A549 (cell line): ENCODE data around the gene WDR5B. TPM values are rescaled to one million over a fixed set of nuclear protein-coding genes. Genes with fewer than 3 reads are reported as not detected.
A peak's percentile ranks its signal among the peaks of the same experiment; 100 is the strongest.

Source experiments
- ATAC-seq, 2 experiments: fragments of 200-7000 bp in 1 of 2; fragments of >200 bp in 1 of 2; cut with Nextera tagmentation in 1 of 2; cut with Tn5 transposase in 1 of 2; 3 replicates each; pipeline versions ENCODE4 v1.8.0 to v1.9.1; 2018 to 2020; ENCODE audit warnings: mild to moderate bottlenecking in 1 of 2, moderate library complexity in 1 of 2
- CTCF ChIA-PET: fragments of 300-600 bp; sonication (Branson Sonifier 250); formaldehyde crosslinking; extraction: SDS; loops from one replicate; lab custom pipeline; 2021; ENCODE audit warnings: antibody characterized with exemption, inconsistent platforms; lab: Yijun Ruan, JAX
- POLR2A ChIA-PET: fragments of 350-600 bp; formaldehyde crosslinking; extraction: SDS; loops from one replicate; lab custom pipeline; 2021; ENCODE audit warnings: antibody characterized with exemption, inconsistent platforms; lab: Yijun Ruan, JAX
- DNase-seq, 2 experiments: peaks; one replicate each; pipeline versions ENCODE4 v3.0.0 to v3.0.0-alpha.2; 2011 to 2016; ENCODE audit warnings: low read depth in 1 of 2, low spot score in 1 of 2
- FAIRE-seq: peaks from 2 replicates; lab custom pipeline; 2011; peaks lifted over from hg19 to GRCh38; lab: Jason Lieb, UNC
- H3K27ac ChIP-seq, 2 experiments: fragments of >200 bp; sonication (Bioruptor Twin); formaldehyde crosslinking; 3 replicates each; pipeline ENCODE4 v1.5.1; 2016 to 2017
- H3K4me1 ChIP-seq: fragments of >200 bp; sonication (Bioruptor Twin); formaldehyde crosslinking; 3 replicates; pipeline ENCODE4 v1.6.1; 2016
- H3K4me2 ChIP-seq: fragments of >200 bp; sonication (Bioruptor Twin); formaldehyde crosslinking; 3 replicates; pipeline ENCODE4 v1.6.1; 2016
- H3K4me3 ChIP-seq: fragments of >200 bp; sonication (Bioruptor Twin); formaldehyde crosslinking; 3 replicates; pipeline ENCODE4 v1.5.1; 2016
- H3K9me3 ChIP-seq: fragments of >200 bp; sonication (Bioruptor Twin); formaldehyde crosslinking; 3 replicates; pipeline ENCODE4 v1.6.1; 2016
- BCL3 ChIP-seq: fragments of >200 bp; sonication (Bioruptor Twin); formaldehyde crosslinking; IDR thresholded peaks from 3 replicates; pipeline ENCODE4 v1.6.1; 2016
- BHLHE40 ChIP-seq: IDR thresholded peaks from 2 replicates; pipeline ENCODE4 v1.6.1; 2012; ENCODE audit warnings: low read depth, low read length, inconsistent platforms
- CEBPB ChIP-seq, 2 experiments: fragments of >200 bp in 1 of 2; sonication (Bioruptor Twin) in 1 of 2; formaldehyde crosslinking in 1 of 2; IDR thresholded peaks; 2 replicates each; pipeline ENCODE4 v1.6.1; 2012 to 2016
- CTCF ChIP-seq: fragments of >200 bp; sonication (Bioruptor Twin); formaldehyde crosslinking; IDR thresholded peaks from 3 replicates; pipeline ENCODE4 v1.5.1; 2016
- E2F6 ChIP-seq: IDR thresholded peaks from 2 replicates; pipeline ENCODE4 v1.6.1; 2012; ENCODE audit warnings: low read depth, borderline replicate concordance
- EHMT2 ChIP-seq: fragments of 200-600 bp; sonication (generic); IDR thresholded peaks from 2 replicates; pipeline ENCODE4 v1.6.1; 2016; ENCODE audit warnings: antibody characterized with exemption, low read depth, mild to moderate bottlenecking, moderate library complexity
- ELK1 ChIP-seq: fragments of 150-350 bp; IDR thresholded peaks from 2 replicates; pipeline ENCODE4 v1.6.1; 2014; ENCODE audit warnings: low read depth, mild to moderate bottlenecking, low read length
- FOSB ChIP-seq: fragments of 250-450 bp; sonication (Bioruptor Pico); IDR thresholded peaks from 2 replicates; pipeline ENCODE4 v1.5.0; 2020; ENCODE audit warnings: mild to moderate bottlenecking, moderate library complexity
- FOSL2 ChIP-seq, 2 experiments: fragments of 450-650 bp in 1 of 2; fragments of >200 bp in 1 of 2; sonication (Bioruptor Twin) in 1 of 2; formaldehyde crosslinking; IDR thresholded peaks; 2 replicates each; pipeline versions ENCODE4 v1.5.0 to v1.6.1; 2016 to 2020; ENCODE audit warnings: mild to moderate bottlenecking in 1 of 2, moderate library complexity in 1 of 2
- FOXS1 ChIP-seq: fragments of 250-450 bp; sonication (Bioruptor Pico); IDR thresholded peaks from 2 replicates; pipeline ENCODE4 v1.5.0; 2020; ENCODE audit warnings: mild to moderate bottlenecking, moderate library complexity
- GATA3 ChIP-seq: IDR thresholded peaks from 2 replicates; pipeline ENCODE4 v1.6.1; 2012; ENCODE audit warnings: borderline replicate concordance
- HEYL ChIP-seq: fragments of 250-450 bp; sonication (Bioruptor Pico); IDR thresholded peaks from 2 replicates; pipeline ENCODE4 v1.8.0; 2021; ENCODE audit warnings: mild to moderate bottlenecking, moderate library complexity
- HMGXB4 ChIP-seq: fragments of 250-450 bp; sonication (Bioruptor Pico); IDR thresholded peaks from 2 replicates; pipeline ENCODE4 v1.5.0; 2021; ENCODE audit warnings: mild to moderate bottlenecking, moderate library complexity, borderline replicate concordance
- HOXA7 ChIP-seq: fragments of 250-450 bp; sonication (Bioruptor Pico); IDR thresholded peaks from 2 replicates; pipeline ENCODE4 v1.5.0; 2020; ENCODE audit warnings: mild to moderate bottlenecking, moderate library complexity
- HOXB13 ChIP-seq: fragments of 250-450 bp; sonication (Bioruptor Pico); IDR thresholded peaks from 2 replicates; pipeline ENCODE4 v1.5.0; 2020; ENCODE audit warnings: low read depth, mild to moderate bottlenecking, moderate library complexity
- HOXB5 ChIP-seq: fragments of 250-450 bp; sonication (Bioruptor Pico); IDR thresholded peaks from 2 replicates; pipeline ENCODE4 v1.5.0; 2020; ENCODE audit warnings: mild to moderate bottlenecking, moderate library complexity
- KDM5A ChIP-seq: fragments of 200-600 bp; sonication (generic); IDR thresholded peaks from 2 replicates; pipeline ENCODE4 v1.6.1; 2016; ENCODE audit warnings: antibody characterized with exemption, mild to moderate bottlenecking
- MAFK ChIP-seq: fragments of 450-650 bp; IDR thresholded peaks from 2 replicates; pipeline ENCODE4 v1.6.1; 2014; ENCODE audit not compliant: partially characterized antibody
- MAX ChIP-seq: IDR thresholded peaks from 2 replicates; pipeline ENCODE4 v1.6.1; 2012
- MYC ChIP-seq: IDR thresholded peaks from 2 replicates; pipeline ENCODE4 v1.6.1; 2012; ENCODE audit warnings: mild to moderate bottlenecking, inconsistent platforms, low read length, improper control_type of control experiment, borderline replicate concordance
- NFE2L2 ChIP-seq: fragments of 150-350 bp; conservative IDR thresholded peaks from 2 replicates; pipeline ENCODE4 v1.6.1; 2014; ENCODE audit warnings: low read length
- NPAS2 ChIP-seq: fragments of 250-450 bp; sonication (Bioruptor Pico); IDR thresholded peaks from 2 replicates; pipeline ENCODE4 v1.8.0; 2022; ENCODE audit warnings: mild to moderate bottlenecking, moderate library complexity, borderline replicate concordance
- POLR2AphosphoS2 ChIP-seq: conservative IDR thresholded peaks from 2 replicates; pipeline ENCODE4 v1.6.1; 2012; ENCODE audit warnings: low read length, improper control_type of control experiment, inconsistent platforms
- RAD21 ChIP-seq, 2 experiments: fragments of >200 bp in 1 of 2; sonication (Bioruptor Twin) in 1 of 2; formaldehyde crosslinking in 1 of 2; IDR thresholded peaks in 1 of 2; conservative IDR thresholded peaks in 1 of 2; 2 replicates in 1 of 2; 3 replicates in 1 of 2; pipeline ENCODE4 v1.6.1; 2012 to 2018; ENCODE audit warnings: inconsistent platforms in 1 of 2
- RARB ChIP-seq: fragments of 250-450 bp; sonication (Bioruptor Pico); IDR thresholded peaks from 2 replicates; pipeline ENCODE4 v1.8.0; 2021; ENCODE audit warnings: mild to moderate bottlenecking, moderate library complexity
- RFX5 ChIP-seq: fragments of 450-650 bp; IDR thresholded peaks from 2 replicates; pipeline ENCODE4 v1.7.1; 2014; ENCODE audit warnings: antibody characterized with exemption, mild to moderate bottlenecking, moderate library complexity
- SMC3 ChIP-seq: fragments of >200 bp; sonication (Bioruptor Twin); formaldehyde crosslinking; IDR thresholded peaks from 3 replicates; pipeline ENCODE4 v1.6.1; 2018; ENCODE audit warnings: inconsistent platforms
- TP53 ChIP-seq: fragments of 250-450 bp; sonication (Bioruptor Pico); IDR thresholded peaks from 2 replicates; pipeline ENCODE4 v1.5.0; 2021; ENCODE audit warnings: mild to moderate bottlenecking, moderate library complexity
- USF2 ChIP-seq: fragments of 450-650 bp; IDR thresholded peaks from 2 replicates; pipeline ENCODE4 v1.6.1; 2014; ENCODE audit warnings: antibody characterized with exemption
- ZC3H11A ChIP-seq: fragments of 450-650 bp; IDR thresholded peaks from 2 replicates; pipeline ENCODE4 v1.6.1; 2014; ENCODE audit warnings: antibody characterized with exemption, mild to moderate bottlenecking
- ZNF302 ChIP-seq: fragments of 250-450 bp; sonication (Bioruptor Pico); IDR thresholded peaks from 2 replicates; pipeline ENCODE4 v1.9.0; 2021; ENCODE audit warnings: inconsistent platforms, mild to moderate bottlenecking, moderate library complexity
- WGBS: methylation state at CpG from one replicate; pipeline ENCODE4 v1.1.6; 2017; ENCODE audit errors: missing lambda C conversion rate; 5-methylcytosine and 5-hydroxymethylcytosine counted together
- polyA plus RNA-seq, 4 experiments: library from polyadenylated mRNA; depleted of rRNA in 3 of 4; stranded (reverse); fragments of >200 nt; fragmentation: RNase III in 1 of 4; extraction: RNeasy Plus Mini Kit Qiagen cat#74134 plus additional on column Dnase treatment in 1 of 4; gene quantifications; 2 replicates in 3 of 4; 3 replicates in 1 of 4; pipeline ENCODE4 v1.2.3, GENCODE V29; 2011 to 2017

The WDR5B gene
- polyA plus RNA-seq, 2 of the 4 experiments (the other 2 are of a cell fraction), result 5.9 to 10.2 TPM

- peak within 1 kb of the TSS; percentile 98 for H3K4me2 ChIP-seq
- CTCF ChIA-PET, result interaction anchor here (0.5 to 3.3 kb wide), 21 partner anchors 10 to 838 kb away, joined by 3 to 26 read pairs (median 3); partner anchors contain the start of genes KPNA1 and POLQ
- peak; percentile 92 to 98 for ATAC-seq
- no peaks in the 10 kb centered on the region for H3K9me3 ChIP-seq
- peak within 1 kb of the TSS; percentile 84 for H3K4me3 ChIP-seq
- peaks cover 15% of the 10 kb centered on the region; the same call in 2 of the 3 replicates for H3K4me1 ChIP-seq
- peak; percentile 80 to 95 for DNase-seq
- POLR2A ChIA-PET, result interaction anchor here (0.5 to 3.6 kb wide), 17 partner anchors 9 to 818 kb away, joined by 3 to 26 read pairs (median 4); partner anchors contain the start of genes DTX3L, HSPBAP1, PARP9 and SEC22A
- WGBS, result 2% methylated on average over 24 of the region's 52 CpGs
- no peak for FAIRE-seq
- H3K27ac ChIP-seq, result peak within 1 kb of the TSS; percentile 83 to 92
- TF ChIP-seq NPAS2 (CRISPR knock-in tag), result no peak
- TF ChIP-seq GATA3, result no peak
- TF ChIP-seq POLR2AphosphoS2, result no peak
- no peak for TF ChIP-seq HOXB5
- TF ChIP-seq CTCF, result peak; percentile 72
- TF ChIP-seq HEYL (CRISPR knock-in tag), result no peak
- peak; percentile 53 for TF ChIP-seq SMC3
- TF ChIP-seq BCL3, result peak; percentile 89
- peak; percentile 26 to 58; a peak in 3 of 5 replicates for TF ChIP-seq RAD21 (conservative IDR thresholded peaks at IDR 0.05 in 1 of 2, IDR thresholded peaks at IDR 0.05 in 1 of 2)
- no peak for TF ChIP-seq FOSL2 (IDR thresholded peaks at IDR 0.05)
- TF ChIP-seq FOSL2 (CRISPR knock-in tag; IDR thresholded peaks at IDR 0.05), result no peak
- TF ChIP-seq ZNF302 (CRISPR knock-in tag), result no peak
- no peak for TF ChIP-seq FOSB (CRISPR knock-in tag)
- TF ChIP-seq E2F6, result peak; percentile 75
- TF ChIP-seq ELK1, result no peak
- no peak for TF ChIP-seq HOXB13 (CRISPR knock-in tag)
- TF ChIP-seq RARB, result no peak
- no peak for TF ChIP-seq RFX5
- TF ChIP-seq KDM5A, result no peak
- TF ChIP-seq ZC3H11A, result no peak
- TF ChIP-seq MAX, result peak; percentile 94
- no peak for TF ChIP-seq HMGXB4 (CRISPR knock-in tag)
- no peak for TF ChIP-seq CEBPB (IDR thresholded peaks at IDR 0.05)
- TF ChIP-seq NFE2L2, result no peak
- TF ChIP-seq USF2, result no peak
- TF ChIP-seq EHMT2, result no peak
- peak; percentile 84 for TF ChIP-seq MYC
- TF ChIP-seq MAFK, result no peak
- no peak for TF ChIP-seq HOXA7 (CRISPR knock-in tag)
- no peak for TF ChIP-seq TP53 (CRISPR knock-in tag)
- TF ChIP-seq FOXS1 (CRISPR knock-in tag), result no peak
- TF ChIP-seq BHLHE40, result no peak
These were observed 31.8 kb downstream of the WDR5B start, which contains the start of gene FAM162A for GRCh38 chr3:122383771-122384697. FAM162A (plus strand) TSS chr3:122384182; CDS start chr3:122384266, 84 bp downstream.
